ENCODE measurements around the gene BCAM. TPM values are rescaled to one million over a fixed set of nuclear protein-coding genes. Genes with fewer than 3 reads are reported as not detected.

BCAM gene
- total RNA-seq, 1 donor from 2014 or later = 355 TPM

DNA sequence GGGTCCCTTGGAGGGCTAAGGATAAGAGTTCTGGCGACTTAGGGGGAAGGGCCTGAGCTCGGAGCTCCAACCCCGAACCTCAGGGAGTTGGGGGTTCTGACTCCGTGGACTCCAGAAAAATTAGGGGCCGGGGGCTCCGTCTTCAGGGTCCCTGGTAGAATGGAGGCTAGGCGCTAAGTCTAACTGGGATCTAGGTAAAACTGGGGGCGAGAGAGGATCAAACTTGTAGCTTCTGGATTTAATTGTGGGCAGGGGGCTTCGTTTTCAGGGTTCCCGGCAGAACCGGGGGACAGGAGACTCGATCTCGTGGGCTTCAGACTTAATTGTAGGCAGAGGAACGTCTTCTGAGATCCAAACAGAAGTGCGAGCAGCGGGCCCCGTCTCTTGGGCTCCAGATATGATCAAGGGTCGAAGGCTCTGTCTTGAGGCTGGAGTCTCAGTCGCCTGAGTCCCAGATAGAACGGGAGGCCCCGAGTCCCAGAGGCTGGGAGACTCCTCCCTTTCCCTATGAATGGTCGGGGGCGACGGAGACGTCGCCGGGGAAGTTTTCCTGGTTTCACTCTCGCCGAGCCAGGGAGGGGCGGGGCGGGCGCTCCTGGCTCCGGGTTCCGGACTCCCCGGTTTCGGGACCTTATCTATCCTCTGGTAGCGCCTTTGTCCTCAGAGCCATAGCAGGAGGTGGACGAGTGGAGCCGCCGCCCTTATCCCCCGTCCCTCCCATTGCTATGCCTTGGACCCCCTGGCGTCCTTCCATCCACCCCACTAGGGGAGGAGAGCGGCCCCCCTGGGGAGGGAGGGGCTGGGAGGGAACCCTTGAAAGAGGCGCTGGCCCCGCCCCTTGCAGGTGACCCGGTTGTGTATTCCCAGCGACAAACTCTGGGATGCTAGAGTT, 38.5 kb downstream of the BCAM start:
- peak overlapping the region; percentile 99 for H3K4me3 Mint-ChIP-seq
- TF ChIP-seq, protein P1, sequence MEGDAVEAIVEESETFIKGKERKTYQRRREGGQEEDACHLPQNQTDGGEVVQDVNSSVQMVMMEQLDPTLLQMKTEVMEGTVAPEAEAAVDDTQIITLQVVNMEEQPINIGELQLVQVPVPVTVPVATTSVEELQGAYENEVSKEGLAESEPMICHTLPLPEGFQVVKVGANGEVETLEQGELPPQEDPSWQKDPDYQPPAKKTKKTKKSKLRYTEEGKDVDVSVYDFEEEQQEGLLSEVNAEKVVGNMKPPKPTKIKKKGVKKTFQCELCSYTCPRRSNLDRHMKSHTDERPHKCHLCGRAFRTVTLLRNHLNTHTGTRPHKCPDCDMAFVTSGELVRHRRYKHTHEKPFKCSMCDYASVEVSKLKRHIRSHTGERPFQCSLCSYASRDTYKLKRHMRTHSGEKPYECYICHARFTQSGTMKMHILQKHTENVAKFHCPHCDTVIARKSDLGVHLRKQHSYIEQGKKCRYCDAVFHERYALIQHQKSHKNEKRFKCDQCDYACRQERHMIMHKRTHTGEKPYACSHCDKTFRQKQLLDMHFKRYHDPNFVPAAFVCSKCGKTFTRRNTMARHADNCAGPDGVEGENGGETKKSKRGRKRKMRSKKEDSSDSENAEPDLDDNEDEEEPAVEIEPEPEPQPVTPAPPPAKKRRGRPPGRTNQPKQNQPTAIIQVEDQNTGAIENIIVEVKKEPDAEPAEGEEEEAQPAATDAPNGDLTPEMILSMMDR (IDR thresholded peaks at IDR 0.05; ENCODE audit: unreplicated experiment) = no peak
- H3K4me1 Mint-ChIP-seq = peaks cover 39% of the 10 kb centered on the region
- peaks cover under 1% of the 10 kb centered on the region for H3K36me3 Mint-ChIP-seq
- H3K27ac Mint-ChIP-seq = peak overlapping the region; percentile 100
- H3K27me3 Mint-ChIP-seq (ENCODE audit: low read depth) = no peaks in the 10 kb centered on the region
- peak; percentile 52 to 76 for DNase-seq (ENCODE audit: low spot score in 2 of 2, unreplicated experiment in 2 of 2)
- no peaks in the 10 kb centered on the region for H3K9me3 Mint-ChIP-seq

DNA sequence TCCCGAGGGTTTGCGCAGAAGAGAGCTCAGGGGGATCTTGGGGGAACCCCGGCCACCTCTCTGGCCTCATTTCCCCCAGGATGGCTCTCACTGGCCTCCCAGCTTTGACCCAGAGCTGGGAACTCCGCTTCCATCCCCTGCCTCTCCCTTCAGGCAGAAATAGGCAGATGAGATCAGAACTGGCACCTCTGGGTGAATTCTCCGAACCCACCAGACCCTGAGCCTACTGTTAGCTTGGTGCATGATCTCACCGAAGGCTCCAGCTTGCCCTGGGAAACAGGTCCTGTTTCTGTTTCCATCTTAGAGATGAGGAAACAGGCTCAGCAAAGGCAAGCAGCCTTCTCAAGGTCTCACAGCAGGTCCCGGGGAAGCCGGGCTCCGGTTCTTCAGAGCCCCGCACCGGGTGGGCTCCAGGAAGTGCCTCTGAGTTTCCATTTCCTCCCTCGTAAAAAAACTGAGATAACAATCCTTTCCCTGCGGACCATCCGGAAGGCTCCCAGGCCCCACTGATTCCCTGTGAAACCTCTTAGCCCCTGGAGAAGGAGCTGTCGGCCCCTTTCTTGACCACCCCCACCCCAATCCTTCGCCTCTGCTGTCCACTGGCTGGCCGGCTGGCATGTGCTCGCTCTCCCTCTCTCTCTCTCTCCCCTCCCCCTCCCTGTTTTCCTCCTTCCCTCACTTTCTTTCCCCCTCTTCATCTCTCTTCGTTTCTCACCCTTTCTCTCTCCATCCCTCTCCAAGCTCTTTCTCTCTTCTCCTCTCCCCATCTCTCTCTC, 39.3 kb downstream of the BCAM start:
- DNase-seq (ENCODE audit: low spot score in 2 of 2, unreplicated experiment in 2 of 2) = peak in 1 of 2 experiments; percentile 59
- Mint-ChIP-seq H3K27ac (peak overlapping the region; percentile 100), H3K4me1 (peaks cover 39% of the 10 kb centered on the region), H3K27me3 (ENCODE audit: low read depth) (no peaks in the 10 kb centered on the region), H3K36me3 (peaks cover 3% of the 10 kb centered on the region), H3K4me3 (peak overlapping the region; percentile 99), H3K9me3 (no peaks in the 10 kb centered on the region)
- TF ChIP-seq, protein P1 (IDR thresholded peaks at IDR 0.05; ENCODE audit: unreplicated experiment) = no peak

DNA sequence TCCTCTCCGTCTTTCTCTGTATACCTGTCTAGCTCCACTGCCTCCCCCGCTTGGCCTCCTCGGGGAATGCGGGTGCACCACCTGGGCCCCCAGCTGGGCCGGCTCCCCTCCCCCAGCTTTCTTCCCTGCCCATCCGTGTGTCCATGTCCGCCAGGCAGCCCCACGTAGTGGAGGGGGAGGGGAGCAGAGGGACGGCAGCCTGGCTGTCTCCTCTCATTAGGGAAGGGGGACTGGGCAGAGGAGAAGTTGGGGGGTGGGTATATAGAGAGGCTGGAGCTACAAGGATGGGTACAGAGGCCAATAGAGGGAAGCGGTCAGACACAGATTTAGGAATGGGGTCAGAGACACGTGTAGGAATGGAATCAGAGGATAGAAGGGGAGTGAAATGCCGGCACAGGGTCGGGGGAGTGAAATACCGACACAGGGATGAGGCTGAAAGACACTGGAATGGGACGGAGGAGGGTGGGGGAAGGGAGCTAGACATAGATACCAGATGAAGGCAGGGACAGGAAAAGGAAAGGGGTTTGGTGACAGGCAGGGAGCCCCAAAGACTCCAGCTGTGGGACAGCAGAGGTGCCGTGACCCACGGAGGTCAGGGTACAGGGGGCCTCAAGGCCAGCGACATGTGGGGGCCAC, 40.0 kb downstream of the BCAM start:
- TF ChIP-seq, protein P1 (IDR thresholded peaks at IDR 0.05; ENCODE audit: unreplicated experiment) = no peak
- peak overlapping the region; percentile 100 for H3K27ac Mint-ChIP-seq
- H3K4me1 Mint-ChIP-seq = peaks cover 39% of the 10 kb centered on the region
- DNase-seq (ENCODE audit: low spot score in 2 of 2, unreplicated experiment in 2 of 2) = peak in 1 of 2 experiments; percentile 57
- H3K4me3 Mint-ChIP-seq = peak overlapping the region; percentile 99
- H3K9me3 Mint-ChIP-seq = no peaks in the 10 kb centered on the region
- no peaks in the 10 kb centered on the region for H3K27me3 Mint-ChIP-seq (ENCODE audit: low read depth)
- H3K36me3 Mint-ChIP-seq = peaks cover 6% of the 10 kb centered on the region

DNA sequence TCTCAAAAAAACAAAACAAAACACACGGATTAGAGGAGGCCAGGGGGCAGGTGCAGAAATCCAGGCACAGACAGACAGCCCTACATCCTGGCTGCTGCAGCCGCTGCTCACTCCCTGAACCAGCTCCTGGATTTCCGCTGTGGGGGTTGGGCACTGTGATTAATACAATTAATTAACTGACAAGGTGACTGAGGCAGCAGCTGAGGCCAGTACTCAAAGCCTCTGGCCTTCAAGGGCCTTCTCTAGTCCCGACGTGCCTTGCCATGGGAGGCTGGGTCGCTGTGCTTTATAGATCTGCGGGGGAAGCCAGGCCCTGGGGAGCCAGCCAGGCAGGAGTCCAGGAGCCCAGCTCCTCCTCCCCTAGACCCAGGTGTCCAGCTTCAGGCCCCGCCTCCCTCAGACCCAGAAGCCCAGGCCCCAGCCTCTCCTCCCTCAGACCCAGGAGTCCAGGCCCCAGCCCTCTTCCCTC, 41.8 kb downstream of the BCAM start:
- no peaks in the 10 kb centered on the region for H3K27me3 Mint-ChIP-seq (ENCODE audit: low read depth)
- peaks cover 35% of the 10 kb centered on the region for H3K4me1 Mint-ChIP-seq
- no peak for DNase-seq (ENCODE audit: low spot score in 2 of 2, unreplicated experiment in 2 of 2)
- peak overlapping the region; percentile 100 for H3K27ac Mint-ChIP-seq
- no peaks in the 10 kb centered on the region for H3K9me3 Mint-ChIP-seq
- peaks cover 10% of the 10 kb centered on the region for H3K36me3 Mint-ChIP-seq
- H3K4me3 Mint-ChIP-seq = no peak overlapping the region
- TF ChIP-seq, protein P1 (IDR thresholded peaks at IDR 0.05; ENCODE audit: unreplicated experiment) = no peak

DNA sequence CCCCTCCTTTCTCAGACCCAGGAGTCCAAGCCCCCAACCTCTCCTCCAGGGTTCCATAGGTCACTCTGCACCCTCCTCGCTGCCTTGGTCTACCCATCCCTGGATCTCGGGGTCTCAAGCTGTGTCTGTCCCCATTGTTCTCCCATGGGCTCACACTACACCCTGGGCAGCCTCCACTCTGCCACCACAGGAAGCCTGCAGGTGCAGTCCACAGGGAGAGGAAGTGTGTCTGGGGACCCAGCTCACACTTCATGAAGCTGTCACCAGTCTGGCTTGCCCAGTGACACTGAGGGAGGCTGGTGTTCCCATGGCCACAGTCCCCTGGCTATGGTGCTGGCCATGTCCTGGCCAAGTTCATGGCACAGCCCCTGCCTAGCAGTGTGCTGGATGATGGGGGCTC, 42.5 kb downstream of the BCAM start:
- Mint-ChIP-seq H3K27ac (peak overlapping the region; percentile 36), H3K27me3 (ENCODE audit: low read depth) (no peaks in the 10 kb centered on the region), H3K9me3 (no peaks in the 10 kb centered on the region)

More for the DNA sequence above, 42.5 kb downstream of the BCAM start:
- peak overlapping the region; percentile 43 for H3K4me3 Mint-ChIP-seq
- TF ChIP-seq, protein P1 (IDR thresholded peaks at IDR 0.05; ENCODE audit: unreplicated experiment) = no peak
- peaks cover 13% of the 10 kb centered on the region for H3K36me3 Mint-ChIP-seq
- peaks cover 38% of the 10 kb centered on the region for H3K4me1 Mint-ChIP-seq
- DNase-seq (ENCODE audit: low spot score in 2 of 2, unreplicated experiment in 2 of 2) = no peak
